ENCODE measurements around the gene CXCR5.

CXCR5 gene

DNA sequence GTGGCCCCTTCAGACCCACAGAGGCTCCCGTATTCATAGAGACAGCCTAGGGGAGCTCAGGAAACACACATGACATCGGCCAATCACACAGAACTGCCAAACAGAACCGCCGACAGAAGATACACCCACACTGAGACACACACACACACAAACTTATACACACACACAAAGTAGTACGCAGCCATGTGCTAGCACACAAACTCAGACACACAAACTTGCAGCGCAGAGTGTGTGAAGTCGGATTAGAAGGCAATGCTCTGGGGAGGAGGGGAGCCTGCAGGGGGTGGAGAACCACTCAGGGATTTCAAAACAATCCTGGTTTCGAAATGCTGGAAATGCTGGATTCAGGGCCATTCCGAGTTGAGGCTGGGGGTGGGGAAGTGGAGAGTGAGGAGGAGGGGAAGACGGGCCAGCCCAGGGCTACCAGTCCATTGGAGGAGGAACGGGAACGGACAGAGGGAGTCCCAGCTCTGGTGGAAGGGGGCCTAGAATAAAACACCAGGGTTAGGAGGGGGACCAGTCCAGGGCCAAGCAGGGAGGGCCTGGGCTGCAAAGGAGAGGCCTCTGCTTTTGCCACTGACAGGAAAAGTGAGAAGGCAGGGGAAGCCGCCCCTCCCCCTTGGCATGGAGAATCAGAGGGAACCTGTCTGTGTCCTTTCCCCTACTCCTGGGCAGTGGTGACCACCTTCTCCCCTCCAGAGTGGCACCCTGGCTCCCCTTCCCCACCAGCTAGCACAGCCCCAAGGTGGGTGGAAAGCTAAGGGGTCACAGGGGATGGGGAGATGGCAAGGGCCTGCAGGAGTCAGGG, 37.6 kb downstream of the CXCR5 start:
- Histone ChIP-seq H3K4me1 (ENCODE audit: control insufficient read depth in 1 of 2, insufficient read depth in 1 of 2, low read depth in 1 of 2, low read length in 1 of 2) (peaks cover 64 to 67% of the 10 kb centered on the region in 2 experiments), H3K36me3 (no peaks in the 10 kb centered on the region), H3K4me3 (ENCODE audit: low read depth in 1 of 2, low read length in 1 of 2) (no peak overlapping the region), H3K27ac (no peak overlapping the region), H3K27me3 (peaks cover 20% of the 10 kb centered on the region), H3K9me3 (no peaks in the 10 kb centered on the region)
- TF ChIP-seq, protein P1, sequence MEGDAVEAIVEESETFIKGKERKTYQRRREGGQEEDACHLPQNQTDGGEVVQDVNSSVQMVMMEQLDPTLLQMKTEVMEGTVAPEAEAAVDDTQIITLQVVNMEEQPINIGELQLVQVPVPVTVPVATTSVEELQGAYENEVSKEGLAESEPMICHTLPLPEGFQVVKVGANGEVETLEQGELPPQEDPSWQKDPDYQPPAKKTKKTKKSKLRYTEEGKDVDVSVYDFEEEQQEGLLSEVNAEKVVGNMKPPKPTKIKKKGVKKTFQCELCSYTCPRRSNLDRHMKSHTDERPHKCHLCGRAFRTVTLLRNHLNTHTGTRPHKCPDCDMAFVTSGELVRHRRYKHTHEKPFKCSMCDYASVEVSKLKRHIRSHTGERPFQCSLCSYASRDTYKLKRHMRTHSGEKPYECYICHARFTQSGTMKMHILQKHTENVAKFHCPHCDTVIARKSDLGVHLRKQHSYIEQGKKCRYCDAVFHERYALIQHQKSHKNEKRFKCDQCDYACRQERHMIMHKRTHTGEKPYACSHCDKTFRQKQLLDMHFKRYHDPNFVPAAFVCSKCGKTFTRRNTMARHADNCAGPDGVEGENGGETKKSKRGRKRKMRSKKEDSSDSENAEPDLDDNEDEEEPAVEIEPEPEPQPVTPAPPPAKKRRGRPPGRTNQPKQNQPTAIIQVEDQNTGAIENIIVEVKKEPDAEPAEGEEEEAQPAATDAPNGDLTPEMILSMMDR (IDR thresholded peaks at IDR 0.05): no peak

DNA sequence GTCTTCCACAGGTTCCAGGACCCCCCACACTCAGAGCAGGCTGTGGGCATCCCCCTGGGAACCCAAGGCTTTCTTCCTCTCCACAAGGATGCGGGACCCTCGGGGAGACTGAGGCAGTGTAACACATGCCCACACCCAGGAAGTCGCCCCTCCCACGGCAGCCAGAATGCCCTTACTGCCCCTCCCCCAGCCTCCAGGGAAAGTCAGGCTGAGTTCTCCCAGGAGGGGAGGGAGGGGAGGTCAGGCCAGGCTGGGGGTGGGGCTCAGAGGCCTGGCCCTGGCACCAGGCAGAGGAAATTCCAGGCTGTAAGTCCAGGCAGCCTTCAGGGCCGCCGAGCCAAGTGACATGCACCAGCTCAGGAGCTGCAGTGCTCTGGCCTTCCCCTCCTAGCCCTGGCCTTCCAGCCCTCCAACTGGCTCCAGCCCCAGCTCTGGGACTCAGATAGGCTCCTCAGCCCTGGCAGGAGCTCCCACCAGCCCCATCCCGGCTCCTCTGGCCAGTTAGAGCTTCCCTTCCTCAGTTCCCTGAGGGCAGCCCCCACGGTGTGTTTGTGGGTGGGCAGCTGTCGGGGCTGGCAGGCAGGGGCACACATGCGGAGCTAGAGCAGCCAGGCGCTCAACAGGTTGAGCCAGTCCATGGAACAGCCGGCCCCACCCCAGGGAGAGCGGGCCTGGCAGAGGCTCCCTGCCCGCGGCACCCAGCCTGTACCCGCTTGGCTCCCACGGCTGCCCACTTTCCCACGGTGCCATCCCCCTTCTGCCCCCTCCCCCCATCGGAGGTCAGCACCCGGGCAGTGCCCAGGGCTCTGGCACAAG, 38.4 kb downstream of the CXCR5 start:
- peaks cover 20% of the 10 kb centered on the region for H3K27me3 ChIP-seq
- H3K9me3 ChIP-seq: no peaks in the 10 kb centered on the region
- H3K4me3 ChIP-seq (ENCODE audit: low read depth in 1 of 2, low read length in 1 of 2): no peak overlapping the region
- no peaks in the 10 kb centered on the region for H3K36me3 ChIP-seq
- peaks cover 62 to 67% of the 10 kb centered on the region in 2 experiments for H3K4me1 ChIP-seq (ENCODE audit: control insufficient read depth in 1 of 2, insufficient read depth in 1 of 2, low read depth in 1 of 2, low read length in 1 of 2)
- TF ChIP-seq, protein P1 (IDR thresholded peaks at IDR 0.05): no peak
- H3K27ac ChIP-seq: no peak overlapping the region

DNA sequence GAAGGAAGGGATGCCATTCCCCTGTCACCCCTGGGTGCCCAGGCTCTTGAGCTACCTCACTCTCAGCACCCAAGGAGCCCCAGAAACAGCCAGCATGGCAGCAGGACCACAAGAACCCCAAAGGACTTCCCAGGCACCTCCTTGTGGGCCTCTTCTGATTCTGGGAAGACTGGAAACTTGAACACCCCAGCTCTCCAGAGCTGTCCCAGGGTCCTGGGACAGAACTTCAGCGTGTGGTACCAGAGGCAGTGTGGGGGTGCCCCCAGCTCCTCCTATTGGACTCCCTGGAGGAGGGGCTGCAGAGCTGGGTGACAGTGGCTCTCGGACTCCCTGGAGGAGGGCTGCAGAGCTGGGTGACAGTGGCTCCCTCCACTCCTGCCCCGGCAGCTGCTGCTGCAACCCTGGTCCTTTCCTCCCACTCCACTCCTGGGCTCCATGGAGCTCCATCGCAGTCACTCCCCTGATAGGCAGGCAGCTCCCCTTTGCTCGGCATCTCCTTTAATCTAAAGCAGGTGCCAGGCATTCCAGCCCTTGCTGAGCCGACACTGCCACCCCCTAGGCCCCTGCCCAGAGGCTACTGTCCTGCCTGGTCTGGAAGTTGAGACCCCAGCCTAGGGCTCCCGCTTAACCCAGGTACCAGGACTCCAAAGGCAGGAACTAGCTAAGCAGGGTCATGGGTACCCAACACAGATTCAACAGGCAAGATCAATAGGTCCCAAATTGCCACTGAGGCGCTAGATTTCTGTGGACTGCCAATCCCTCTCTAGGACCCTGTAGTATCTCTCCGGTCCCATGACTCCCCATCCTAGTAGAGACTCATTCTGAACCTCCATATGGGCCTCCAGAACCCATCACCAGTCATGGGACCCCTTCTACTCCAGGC, 39.3 kb downstream of the CXCR5 start:
- Histone ChIP-seq H3K36me3 (no peaks in the 10 kb centered on the region), H3K27ac (no peak overlapping the region), H3K4me1 (ENCODE audit: control insufficient read depth in 1 of 2, insufficient read depth in 1 of 2, low read depth in 1 of 2, low read length in 1 of 2) (peaks cover 59 to 63% of the 10 kb centered on the region in 2 experiments), H3K9me3 (no peaks in the 10 kb centered on the region), H3K27me3 (peaks cover 20% of the 10 kb centered on the region), H3K4me3 (ENCODE audit: low read depth in 1 of 2, low read length in 1 of 2) (no peak overlapping the region)
- TF ChIP-seq, protein P1 (IDR thresholded peaks at IDR 0.05): no peak

DNA sequence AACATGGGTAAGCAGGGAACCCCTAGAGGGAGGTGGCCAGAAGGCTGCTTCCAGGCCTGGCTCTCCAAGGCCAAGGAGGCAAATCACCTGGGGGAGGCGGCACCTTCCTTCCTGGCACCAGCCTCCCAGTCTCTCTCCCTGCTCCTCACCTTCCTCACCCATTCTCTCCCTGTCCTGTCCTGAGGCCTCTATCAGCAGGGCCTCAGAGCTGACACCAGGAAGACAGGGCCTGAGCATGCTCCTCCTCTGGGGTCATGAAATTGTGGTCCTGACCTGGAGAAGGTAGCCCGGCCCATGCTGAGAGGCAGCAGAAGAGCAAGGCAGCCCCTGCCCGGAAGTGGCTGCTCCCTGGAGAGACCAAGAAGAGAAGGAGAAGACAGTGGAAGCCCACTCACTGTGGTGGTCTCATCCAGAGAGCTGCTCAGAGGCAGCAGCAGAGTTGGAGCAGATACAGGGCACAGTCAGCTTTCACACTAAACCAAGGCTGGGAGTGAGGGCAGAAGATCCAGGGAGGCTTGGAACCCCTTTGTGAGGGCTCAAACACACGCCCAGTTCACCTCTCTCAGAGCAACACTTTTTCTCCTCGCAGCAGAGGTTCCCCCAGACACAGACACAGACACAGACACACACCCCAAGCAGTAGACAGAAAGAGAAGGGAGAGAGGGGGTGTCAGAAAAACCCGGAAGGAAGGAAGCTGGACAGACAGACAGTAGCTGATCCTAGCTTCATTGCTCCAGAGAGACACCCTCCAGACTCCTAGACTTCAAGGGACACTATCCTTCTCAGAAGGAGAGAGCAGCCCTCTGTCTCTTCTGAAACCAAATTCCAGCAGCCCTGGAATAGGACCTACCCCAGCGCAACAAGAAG, 40.3 kb downstream of the CXCR5 start:
- peak overlapping the region; percentile 73 to 76 for H3K4me3 ChIP-seq (ENCODE audit: low read depth in 1 of 2, low read length in 1 of 2)
- no peaks in the 10 kb centered on the region for H3K36me3 ChIP-seq
- peaks cover 66 to 70% of the 10 kb centered on the region in 2 experiments for H3K4me1 ChIP-seq (ENCODE audit: control insufficient read depth in 1 of 2, insufficient read depth in 1 of 2, low read depth in 1 of 2, low read length in 1 of 2)
- TF ChIP-seq, protein P1 (IDR thresholded peaks at IDR 0.05): no peak
- peak overlapping the region; percentile 66 for H3K27ac ChIP-seq
- no peaks in the 10 kb centered on the region for H3K9me3 ChIP-seq
- peaks cover 15% of the 10 kb centered on the region for H3K27me3 ChIP-seq

Measured in neutrophil (primary cell).